ENCODE results near the gene CDC27. TPM values are rescaled to one million over a fixed set of nuclear protein-coding genes. Genes with fewer than 3 reads are reported as not detected.
"Not testable (repeated sequence)": the region's sequence is repeated elsewhere in the genome, so short reads cannot be mapped to it uniquely, and the experiment has no call there.

The CDC27 gene
- polyA plus RNA-seq, 3 donors, result 51.0 to 60.8 (median 54.8) TPM

DNA sequence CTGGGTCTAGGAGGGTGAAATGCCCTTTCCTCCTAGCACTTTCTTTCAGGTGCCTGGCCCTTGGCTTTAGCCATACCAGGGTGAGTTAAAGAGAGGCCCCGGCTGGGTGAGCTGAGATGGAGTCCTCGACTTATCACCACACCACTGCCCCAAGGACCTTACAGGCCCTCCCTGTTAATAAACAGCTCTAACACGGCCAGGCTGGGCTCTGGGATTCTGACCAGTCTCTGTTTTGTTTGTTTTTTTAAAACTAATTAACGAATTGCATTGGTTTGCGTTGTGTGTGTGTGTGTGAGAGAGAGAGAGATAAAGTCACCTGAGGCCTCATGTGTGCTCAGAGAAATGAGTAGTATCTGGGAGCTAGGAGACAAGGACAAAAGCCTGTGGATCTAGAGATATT, 34.4 kb upstream of the CDC27 start:
- no peak for DNase-seq (ENCODE audit: extremely low read depth in 1 of 11, low read depth in 9 of 11, low spot score in 4 of 11)

- DNase-seq (ENCODE audit: extremely low read depth in 1 of 11, low read depth in 9 of 11, low spot score in 4 of 11), result no peak
These were observed 33.9 kb upstream of the CDC27 start for GRCh38 chr17:47223007-47223406.

- DNase-seq (ENCODE audit: extremely low read depth in 1 of 11, low read depth in 9 of 11, low spot score in 4 of 11), result no peak
These were observed 33.0 kb upstream of the CDC27 start for GRCh38 chr17:47222047-47222446.

DNA sequence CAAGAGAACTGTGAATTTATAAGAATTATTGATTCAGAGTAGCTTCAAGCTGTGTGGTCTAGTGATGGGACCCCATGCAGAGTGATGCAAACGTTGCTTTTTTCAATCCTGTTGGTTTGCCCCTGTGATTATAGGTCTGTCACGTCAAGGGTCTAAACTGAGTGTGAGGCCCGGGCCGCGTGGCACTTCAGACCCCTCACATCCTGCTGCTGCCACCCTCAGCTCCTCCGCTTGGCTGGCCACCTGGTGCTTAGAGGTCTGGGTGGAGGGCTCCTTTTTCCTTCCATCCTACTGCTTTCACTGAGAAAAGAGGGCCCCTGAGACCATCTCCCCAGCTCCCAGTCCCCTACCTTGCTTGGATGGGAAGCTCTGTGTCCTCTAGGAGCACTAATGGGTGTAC, 32.1 kb upstream of the CDC27 start:
- no peak for DNase-seq (ENCODE audit: extremely low read depth in 1 of 11, low read depth in 9 of 11, low spot score in 4 of 11)

DNA sequence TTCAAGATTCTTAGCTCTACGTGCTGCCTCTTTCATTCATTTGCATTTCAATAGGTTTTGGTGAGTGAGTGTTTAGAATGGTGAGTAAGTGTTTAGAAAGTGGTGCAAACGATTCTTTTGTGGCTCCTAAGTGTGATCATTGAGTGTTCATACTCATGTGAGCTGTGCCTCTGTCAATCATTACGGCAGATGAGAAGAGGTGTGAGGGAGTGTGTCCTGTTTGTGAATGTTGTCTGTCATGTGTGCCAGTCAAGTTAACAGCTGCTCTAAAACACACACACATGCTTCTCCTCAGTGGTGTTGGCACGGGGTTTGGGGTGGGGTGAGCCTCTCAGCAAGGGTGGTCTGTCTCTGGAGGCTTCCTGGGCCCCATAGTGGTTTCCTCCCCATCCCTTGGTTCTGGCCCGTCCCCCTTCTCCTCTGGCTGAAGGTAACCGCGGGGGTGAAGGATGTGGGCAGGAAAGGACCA, 31.5 kb upstream of the CDC27 start:
- no peak for DNase-seq (ENCODE audit: extremely low read depth in 1 of 11, low read depth in 9 of 11, low spot score in 4 of 11)

GRCh38 chr17:47219621-47220475, 30.8 kb upstream of the CDC27 start:
- no peak for DNase-seq (ENCODE audit: extremely low read depth in 1 of 11, low read depth in 9 of 11, low spot score in 4 of 11)

GRCh38 chr17:47218896-47219430, 29.9 kb upstream of the CDC27 start:
- DNase-seq (ENCODE audit: extremely low read depth in 1 of 11, low read depth in 9 of 11, low spot score in 4 of 11), result no peak

GRCh38 chr17:47217279-47217678, 28.2 kb upstream of the CDC27 start:
- not testable (repeated sequence) for DNase-seq (ENCODE audit: extremely low read depth in 1 of 11, low read depth in 9 of 11, low spot score in 4 of 11)

DNA sequence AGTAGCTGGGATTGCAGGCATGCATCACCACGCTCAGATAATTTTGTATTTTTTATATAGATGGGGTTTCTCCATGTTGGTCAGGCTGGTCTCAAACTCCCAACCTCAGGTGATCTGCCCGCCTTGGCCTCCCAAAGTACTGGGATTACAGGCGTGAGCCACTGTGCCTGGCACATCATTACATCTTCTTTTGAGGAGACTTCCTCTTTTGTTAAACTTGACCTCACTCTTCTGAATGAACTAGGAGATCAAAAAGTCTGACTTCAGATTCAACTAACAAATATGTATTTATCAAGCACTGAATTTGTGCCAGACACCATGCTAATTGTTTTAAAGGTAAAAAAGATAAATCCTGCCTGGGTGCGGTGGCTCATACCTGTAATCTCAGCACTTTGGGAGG, 27.7 kb upstream of the CDC27 start:
- not testable (repeated sequence) for DNase-seq (ENCODE audit: extremely low read depth in 1 of 11, low read depth in 9 of 11, low spot score in 4 of 11)

DNA sequence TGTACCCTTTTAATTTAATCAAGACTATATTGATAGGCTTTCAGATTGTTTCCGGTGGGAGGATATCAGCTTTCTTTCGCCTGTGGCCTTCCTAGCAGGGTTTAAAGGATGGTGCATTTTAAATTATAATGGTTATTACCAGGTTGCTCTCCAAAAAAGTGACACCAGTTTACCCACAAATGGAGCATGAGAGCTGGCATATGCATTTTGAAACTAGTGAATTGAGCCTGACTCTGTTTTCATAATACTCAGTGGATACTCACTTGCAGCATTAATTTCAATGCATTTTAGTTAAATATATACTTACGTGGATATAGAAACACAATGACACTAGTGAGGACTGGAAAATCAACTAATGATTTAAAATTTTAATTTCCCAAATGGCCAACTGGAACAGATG, 25.8 kb upstream of the CDC27 start:
- no peak for DNase-seq (ENCODE audit: extremely low read depth in 1 of 11, low read depth in 9 of 11, low spot score in 4 of 11)

DNA sequence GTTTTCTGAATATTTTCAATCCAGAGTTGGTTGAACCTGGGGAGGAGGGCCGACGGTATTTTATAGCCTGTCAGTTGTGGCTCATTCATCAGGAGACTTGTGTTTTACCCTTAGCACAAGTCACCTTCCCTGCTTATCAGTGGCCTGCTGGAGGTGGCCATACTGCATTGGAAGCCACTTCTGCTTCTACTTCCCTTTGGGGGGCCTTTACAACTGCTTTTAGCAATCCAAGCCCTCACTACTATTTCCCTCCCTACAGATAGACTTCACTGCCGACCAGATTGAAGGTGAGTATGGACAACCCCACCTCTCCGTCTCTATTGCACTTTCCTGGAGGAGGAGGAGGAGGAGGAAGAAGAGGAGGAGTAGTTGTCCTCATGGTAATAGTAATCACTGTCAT, 24.4 kb upstream of the CDC27 start:
- DNase-seq (ENCODE audit: extremely low read depth in 1 of 11, low read depth in 9 of 11, low spot score in 4 of 11), result no peak

GRCh38 chr17:47212458-47212857, 23.4 kb upstream of the CDC27 start:
- DNase-seq (ENCODE audit: extremely low read depth in 1 of 11, low read depth in 9 of 11, low spot score in 4 of 11), result no peak

DNA sequence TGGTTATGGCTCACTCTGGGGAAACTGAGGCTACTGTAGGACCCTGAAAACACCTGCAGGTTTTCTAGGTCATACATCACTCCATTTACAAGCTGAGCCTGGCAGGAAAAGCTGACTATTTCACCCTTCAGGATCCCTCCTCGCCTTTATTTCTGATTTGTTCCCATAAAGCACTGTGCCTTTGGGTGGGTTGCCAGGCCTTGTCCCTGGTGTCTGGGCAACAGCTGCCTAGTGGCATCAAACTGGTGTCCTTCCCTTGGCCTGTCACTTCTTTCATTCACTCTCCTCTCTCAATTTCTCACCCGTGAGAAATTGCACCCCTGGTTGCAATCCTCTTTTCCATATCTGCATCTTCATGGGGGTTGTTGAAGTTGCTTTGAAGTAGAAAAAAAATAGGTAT, 21.7 kb upstream of the CDC27 start:
- DNase-seq (ENCODE audit: extremely low read depth in 1 of 11, low read depth in 9 of 11, low spot score in 4 of 11), result no peak

DNA sequence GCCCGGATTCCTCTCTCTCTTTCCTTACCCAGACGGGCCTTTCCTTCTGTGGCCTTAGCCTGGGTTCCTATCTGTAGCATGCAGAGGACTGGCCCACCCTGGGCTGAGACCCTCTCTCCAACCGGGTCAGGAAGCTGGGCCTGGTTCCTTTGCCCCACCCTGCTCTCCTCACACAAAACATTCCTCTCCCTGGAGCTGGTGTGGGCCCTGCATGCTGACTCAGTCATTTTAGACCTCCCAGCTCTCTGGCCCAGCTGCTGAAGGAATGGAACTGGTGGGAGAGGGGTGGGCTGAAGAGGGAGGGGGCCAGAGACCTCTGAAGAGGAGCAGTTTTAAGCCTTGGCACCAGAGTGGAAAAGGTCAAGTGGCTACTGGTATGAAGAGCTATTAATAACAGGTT, 21.0 kb upstream of the CDC27 start:
- DNase-seq (ENCODE audit: extremely low read depth in 1 of 11, low read depth in 9 of 11, low spot score in 4 of 11), result no peak

- no peak for DNase-seq (ENCODE audit: extremely low read depth in 1 of 11, low read depth in 9 of 11, low spot score in 4 of 11)
These were observed 20.4 kb upstream of the CDC27 start for GRCh38 chr17:47209499-47209898.

DNA sequence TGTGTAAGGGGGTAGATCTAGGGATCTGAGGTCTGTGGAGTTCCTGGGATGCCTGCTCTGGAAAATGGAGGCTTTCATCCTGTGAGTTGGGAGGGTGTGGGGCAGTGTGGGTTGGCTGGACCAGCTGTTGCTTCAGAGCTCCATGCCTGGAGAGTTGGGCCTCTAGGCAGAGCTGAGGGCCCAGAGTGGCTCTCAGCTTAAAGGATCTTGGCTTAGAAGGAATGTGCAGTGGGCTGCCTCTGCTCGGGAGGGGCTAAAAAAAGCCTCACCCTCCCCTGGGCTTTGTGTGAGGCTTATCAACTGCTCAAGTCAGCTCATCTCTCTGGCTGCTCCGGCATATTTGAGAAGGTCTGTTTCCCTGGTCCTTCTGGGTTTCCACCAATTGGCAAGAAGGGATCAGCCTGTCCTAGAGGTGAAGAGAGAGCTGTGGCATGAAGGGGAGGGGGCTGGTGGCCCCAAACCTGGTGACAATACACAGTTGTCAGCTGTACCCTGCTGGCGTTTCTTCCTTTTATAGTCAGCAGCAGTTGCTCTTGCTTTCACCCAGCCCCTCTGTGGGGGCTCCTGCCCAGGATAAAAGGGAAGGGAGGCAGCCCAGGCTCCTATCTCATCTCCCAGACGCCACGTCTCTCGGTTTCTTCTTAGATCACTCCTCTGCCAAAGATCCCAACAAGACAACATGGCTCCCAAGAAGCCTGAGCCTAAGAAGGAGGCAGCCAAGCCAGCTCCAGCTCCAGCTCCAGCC, 19.8 kb upstream of the CDC27 start, which contains the start of gene MYL4:
MYL4 (plus strand) TSS at position 605 of the 745 bp plus-strand sequence; CDS start at position 680, 75 bp downstream.
- DNase-seq (ENCODE audit: extremely low read depth in 1 of 11, low read depth in 9 of 11, low spot score in 4 of 11), result no peak

DNA sequence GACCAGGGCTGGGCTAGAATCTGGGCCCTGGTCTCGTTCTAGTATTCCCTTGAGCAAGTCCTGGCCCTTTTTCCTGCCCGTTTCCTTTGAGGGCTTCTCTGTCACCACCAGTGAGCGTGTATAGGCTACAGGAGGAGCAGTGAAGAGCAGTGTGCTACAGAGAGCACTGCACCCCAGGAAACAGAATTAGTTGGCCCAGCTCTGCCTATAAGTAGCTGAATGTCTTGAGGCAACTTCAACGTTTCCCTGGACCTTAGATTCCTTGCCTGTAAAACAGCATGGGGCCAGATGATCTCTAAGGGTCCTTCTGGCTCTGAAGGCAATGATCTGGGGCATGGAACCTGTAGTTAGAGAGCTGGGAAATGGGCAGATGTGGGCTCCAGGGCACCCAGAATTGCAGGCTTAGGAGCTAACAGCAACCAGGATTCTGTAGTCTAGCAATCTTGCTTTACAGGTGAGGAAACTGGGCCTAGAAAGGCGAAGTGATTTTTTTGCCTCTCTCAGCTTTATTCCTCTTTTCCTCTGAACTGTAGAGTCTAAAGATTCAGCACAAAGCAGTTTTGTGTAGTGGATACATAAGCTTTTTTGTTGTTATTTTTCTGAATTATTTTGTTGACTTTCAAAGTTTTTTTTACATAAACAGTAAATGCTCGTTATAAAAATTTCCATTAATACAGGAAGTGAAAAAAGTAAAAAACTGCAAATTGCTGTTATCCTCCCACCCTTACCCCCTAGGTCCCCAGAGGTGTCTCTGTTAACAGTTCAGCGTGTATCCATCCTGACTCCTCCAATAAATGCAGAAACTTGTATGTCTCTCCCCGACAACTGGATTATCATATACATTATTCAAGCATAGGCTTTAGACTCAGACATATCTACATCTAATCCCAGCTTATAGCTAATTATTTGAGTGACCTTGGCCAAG, 18.3 kb upstream of the CDC27 start:
- no peak for DNase-seq (ENCODE audit: extremely low read depth in 1 of 11, low read depth in 9 of 11, low spot score in 4 of 11)

- peak in 4 of 11 donors; percentile 33 to 71 (median 52) for DNase-seq (ENCODE audit: extremely low read depth in 1 of 11, low read depth in 9 of 11, low spot score in 4 of 11)
These were observed 16.4 kb upstream of the CDC27 start for GRCh38 chr17:47205419-47205963.
